Psoas muscle (tissue), 8 donors: Measurements from ENCODE around the gene NRGN. TPM values are rescaled to one million over a fixed set of nuclear protein-coding genes. Genes with fewer than 3 reads are reported as not detected.
A peak's percentile ranks its signal among the peaks of the same experiment; 100 is the strongest.

ENCODE experiments used
- ATAC-seq, 4 donors: fragments of 200-7000 bp; cut with Tn5 transposase; one replicate each; pipeline ENCODE4 v1.9.1; 2020; ENCODE audit warnings: moderate library complexity in 3 of 4, mild to moderate bottlenecking in 2 of 4
- DNase-seq, 2 donors: peaks; one replicate each; pipeline ENCODE4 v3.0.0-alpha.2; 2020
- H3K27ac ChIP-seq: fragments of 200-600 bp; one replicate; pipeline ENCODE4 v1.8.0; 2022
- H3K27me3 ChIP-seq, 3 donors: fragments of 200-600 bp in 1 of 3; one replicate each; pipeline versions ENCODE4 v1.6.1 to v1.8.0; 2013 to 2022; ENCODE audit warnings: low read length in 2 of 3, mild to moderate bottlenecking in 2 of 3, moderate library complexity in 1 of 3; ENCODE audit not compliant: insufficient read depth in 3 of 3
- H3K36me3 ChIP-seq, 2 donors: fragments of 200-600 bp in 1 of 2; one replicate each; pipeline versions ENCODE4 v1.6.1 to v1.8.0; 2013 to 2022; ENCODE audit warnings: low read depth in 1 of 2, mild to moderate bottlenecking in 1 of 2, moderate library complexity in 1 of 2; ENCODE audit not compliant: insufficient read depth in 1 of 2
- H3K4me1 ChIP-seq: fragments of 200-600 bp; one replicate; pipeline ENCODE4 v1.8.0; 2022
- H3K4me3 ChIP-seq: fragments of 200-600 bp; one replicate; pipeline ENCODE4 v1.8.0; 2022; ENCODE audit warnings: mild to moderate bottlenecking
- H3K9me3 ChIP-seq: fragments of 200-600 bp; one replicate; pipeline ENCODE4 v1.8.0; 2022
- CTCF ChIP-seq: fragments of 200-600 bp; IDR thresholded peaks from one replicate; pipeline ENCODE4 v1.8.0; 2022; ENCODE audit warnings: antibody characterized with exemption
- WGBS, 3 donors: extraction: QIAGEN DNeasy Blood & Tissue Kit; methylation state at CpG; one replicate each; pipeline versions ENCODE4 v1.1.6 to v1.1.7; 2013; 5-methylcytosine and 5-hydroxymethylcytosine counted together
- intact Hi-C, 2 donors: fragments of 100-400 bp; cut with DNase I; formaldehyde crosslinking; loops; one replicate each; pipeline versions ENCODE4 v1.11.0 to v1.14.2; 2022
- polyA plus RNA-seq, 3 donors: library from polyadenylated mRNA; stranded (reverse); fragments of 200-250 nt; gene quantifications; one replicate each; pipeline ENCODE4 v1.2.3, GENCODE V29; 2013
- total RNA-seq, 4 donors: library from RNA; stranded (reverse); fragmentation: NEBNext Ultra II Directional in 2 of 4; extraction: Animal tissue kit (Norgen Biotek cat#: 25700) in 2 of 4; gene quantifications; one replicate each; pipeline versions ENCODE4 v1.2.1 to v1.2.4, GENCODE V29; 2021 to 2023
- donor health status: healthy with polysubstance abuse.
- donor health status: DM: no; HTN: no; CAD: no; lungs with moderate emphysema.
- donor health status: Bipolar disorder and iron deficiency.
- donor health status: healthy.
- donor health status: DM: yes; HTN: yes; CAD: no.
- donor health status: DM: no; HTN: no; CAD: no.
- donor health status: DM: no; HTN: no; CAD: no.
- donor health status: DM: yes; HTN: yes; CAD: no.

The NRGN gene
- total and polyA plus RNA-seq, 7 donors = 0.69 to 2.1 (median 1.0) TPM

GRCh38 chr11:124776865-124777645, 37.3 kb downstream of the NRGN start:
- no peak for TF ChIP-seq CTCF
- Histone ChIP-seq H3K4me3 (no peak overlapping the region), H3K4me1 (no peaks in the 10 kb centered on the region), H3K36me3 (peaks cover under 1 to 15% of the 10 kb centered on the region in 2 donors), H3K27me3 (no peaks in the 10 kb centered on the region), H3K27ac (peak overlapping the region; percentile 7), H3K9me3 (no peaks in the 10 kb centered on the region)
- no peak for DNase-seq
- WGBS, 3 donors = 91% methylated on average over 7 of the region's 7 CpGs
- intact Hi-C loops = no loop called here
- ATAC-seq = no peak

GRCh38 chr11:124778281-124778680, 38.5 kb downstream of the NRGN start:
- H3K4me1 ChIP-seq = no peaks in the 10 kb centered on the region
- WGBS, 3 donors = 81 to 89% (median 84%) methylated on average over 2 of the region's 2 CpGs
- H3K9me3 ChIP-seq = no peaks in the 10 kb centered on the region
- H3K4me3 ChIP-seq = no peak overlapping the region
- H3K36me3 ChIP-seq = peaks cover 0 to 6% of the 10 kb centered on the region in 2 donors
- no peak for DNase-seq
- no peak for TF ChIP-seq CTCF
- no peak overlapping the region for H3K27ac ChIP-seq
- H3K27me3 ChIP-seq = no peaks in the 10 kb centered on the region
- intact Hi-C loops = no loop called here
- no peak for ATAC-seq

DNA sequence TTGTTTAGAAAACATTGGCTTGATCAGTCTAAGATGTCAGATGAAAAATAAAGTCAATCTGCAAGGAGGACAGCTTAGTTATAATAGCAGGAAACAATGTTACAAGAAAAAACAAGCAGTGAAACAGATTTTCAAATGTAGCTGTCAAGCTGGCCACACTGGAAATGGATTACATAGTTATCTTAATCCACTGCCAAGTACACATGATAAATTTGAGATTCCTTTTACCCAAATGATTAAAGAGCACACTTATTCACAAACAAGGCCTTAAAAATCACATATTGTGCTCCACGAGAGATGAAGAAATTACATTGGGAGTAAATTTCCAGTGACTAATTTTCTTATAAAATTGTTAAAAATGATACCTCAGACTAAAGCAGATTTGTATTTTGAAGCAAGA, 39.8 kb downstream of the NRGN start:
- Histone ChIP-seq H3K27me3 (no peaks in the 10 kb centered on the region), H3K4me3 (no peak overlapping the region), H3K36me3 (peaks cover 0 to 6% of the 10 kb centered on the region in 2 donors), H3K9me3 (no peaks in the 10 kb centered on the region), H3K27ac (no peak overlapping the region), H3K4me1 (no peaks in the 10 kb centered on the region)
- no peak for DNase-seq
- ATAC-seq = no peak
- TF ChIP-seq CTCF = no peak
- intact Hi-C loops = no loop called here
- WGBS, 3 donors = 62 to 69% (median 67%) methylated on average over 1 of the region's 1 CpG

DNA sequence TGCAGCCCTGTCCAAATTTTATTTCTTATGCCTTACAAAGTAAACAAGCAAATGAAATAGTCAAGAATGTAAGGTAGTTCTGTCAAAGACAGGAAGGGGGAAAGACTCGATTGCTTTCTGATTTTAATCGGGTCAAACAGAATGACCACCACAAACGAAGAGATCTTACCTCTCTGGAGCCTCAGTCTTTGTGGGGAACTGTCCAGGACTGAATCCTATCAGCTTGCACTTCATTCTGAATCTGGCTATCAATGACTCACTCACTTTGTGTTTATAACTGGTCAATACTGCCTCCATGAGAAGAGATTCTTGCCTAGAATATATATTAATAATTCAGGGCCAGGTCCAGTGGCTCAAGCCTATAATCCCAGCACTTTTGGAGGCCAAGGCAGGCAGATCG, 43.3 kb downstream of the NRGN start:
- intact Hi-C loops = no loop called here
- no peak overlapping the region for H3K27ac ChIP-seq
- no peak for ATAC-seq
- DNase-seq = no peak
- H3K4me1 ChIP-seq = no peaks in the 10 kb centered on the region
- H3K4me3 ChIP-seq = no peak overlapping the region
- no peaks in the 10 kb centered on the region for H3K27me3 ChIP-seq
- no peak for TF ChIP-seq CTCF
- no peaks in the 10 kb centered on the region for H3K9me3 ChIP-seq
- peaks cover 0 to 6% of the 10 kb centered on the region in 2 donors for H3K36me3 ChIP-seq
- 90 to 98% (median 93%) methylated on average over 4 of the region's 4 CpGs for WGBS, 3 donors

GRCh38 chr11:124784051-124784450, 44.3 kb downstream of the NRGN start:
- no peak overlapping the region for H3K27ac ChIP-seq
- no peak for DNase-seq
- no peaks in the 10 kb centered on the region for H3K4me1 ChIP-seq
- no peaks in the 10 kb centered on the region for H3K36me3 ChIP-seq
- 90 to 96% (median 92%) methylated on average over 2 of the region's 2 CpGs for WGBS, 3 donors
- H3K27me3 ChIP-seq = no peaks in the 10 kb centered on the region
- no peak overlapping the region for H3K4me3 ChIP-seq
- no peak for TF ChIP-seq CTCF
- intact Hi-C loops = no loop called here
- no peak for ATAC-seq
- no peaks in the 10 kb centered on the region for H3K9me3 ChIP-seq
